Transverse colon (tissue), 4 donors: ENCODE measurements around the gene CDC45. TPM values are rescaled to one million over a fixed set of nuclear protein-coding genes. Genes with fewer than 3 reads are reported as not detected.

Experiments used
- DNase-seq: peaks from one replicate; pipeline ENCODE4 v3.0.0-alpha.2; 2019
- H3K27ac ChIP-seq, 4 donors: fragments of 200-600 bp; sonication (generic); 2 replicates each; pipeline ENCODE4 v1.5.1; 2016 to 2018; ENCODE audit warnings: inconsistent platforms in 4 of 4
- H3K27me3 ChIP-seq: fragments of 200-600 bp; sonication (generic); 2 replicates; pipeline ENCODE4 v1.5.1; 2017; ENCODE audit warnings: inconsistent platforms
- H3K36me3 ChIP-seq, 4 donors: fragments of 200-600 bp; sonication (generic); 2 replicates each; pipeline ENCODE4 v1.5.1; 2017 to 2019; ENCODE audit warnings: inconsistent platforms in 4 of 4
- H3K4me1 ChIP-seq, 4 donors: fragments of 200-600 bp; sonication (generic); 2 replicates each; pipeline ENCODE4 v1.5.1; 2017 to 2020; ENCODE audit warnings: inconsistent platforms in 4 of 4
- H3K4me3 ChIP-seq, 4 donors: fragments of 200-600 bp; sonication (generic); 1 replicate in 1 of 4; 2 replicates in 3 of 4; pipeline versions ENCODE4 v1.5.1 to v1.6.1; 2017 to 2019; ENCODE audit warnings: inconsistent platforms in 4 of 4
- H3K9me3 ChIP-seq, 2 donors: fragments of 200-600 bp; sonication (generic); 2 replicates each; pipeline ENCODE4 v1.5.1; 2017 to 2019; ENCODE audit warnings: inconsistent platforms in 2 of 2
- CTCF ChIP-seq, 5 experiments: fragments of 200-600 bp in 3 of 5; fragments of 450-650 bp in 2 of 5; sonication (generic) in 3 of 5; IDR thresholded peaks; 1 replicate in 2 of 5; 2 replicates in 3 of 5; pipeline ENCODE4 v1.5.1; 2016 to 2017; ENCODE audit warnings: antibody characterized with exemption in 5 of 5, inconsistent platforms in 3 of 5, mild to moderate bottlenecking in 2 of 5, moderate library complexity in 1 of 5
- EP300 ChIP-seq: sonication (generic); formaldehyde crosslinking; IDR thresholded peaks from one replicate; pipeline ENCODE4 v1.6.1; 2017; ENCODE audit warnings: antibody characterized with exemption, low read depth
- POLR2A ChIP-seq: fragments of 450-650 bp; IDR thresholded peaks from one replicate; pipeline ENCODE4 v1.6.1; 2016; ENCODE audit warnings: antibody characterized with exemption, mild to moderate bottlenecking, moderate library complexity
- POLR2AphosphoS5 ChIP-seq, 3 donors: sonication (generic); formaldehyde crosslinking; IDR thresholded peaks; one replicate each; pipeline ENCODE4 v1.6.1; 2016; ENCODE audit warnings: antibody characterized with exemption in 3 of 3
- WGBS, 2 donors: methylation state at CpG; one replicate each; pipeline ENCODE4 v1.1.5; 2018; ENCODE audit warnings: low coverage in 1 of 2; 5-methylcytosine and 5-hydroxymethylcytosine counted together
- in situ Hi-C, 4 donors: fragments of 200-750 bp; cut with MboI; loops; one replicate each; pipeline versions ENCODE4 v1.15.0 to v1.15.1; 2017; ENCODE audit warnings: low sequenced_read_pairs in 3 of 4, low pct_ligation_motif_present in 1 of 4, low pct_unique_long_range_greater_than_20kb in 1 of 4
- intact Hi-C: fragments of 100-400 bp; cut with DNase I; formaldehyde crosslinking; loops from one replicate; pipeline ENCODE4 v1.15.1; 2023; ENCODE audit warnings: low total_unique reads
- total RNA-seq, 4 donors: library from RNA; depleted of rRNA; stranded (reverse); fragments of >200 nt; gene quantifications; one replicate each; pipeline ENCODE4 v1.1.0, GENCODE V29; 2016

CDC45 gene
- total RNA-seq, 4 donors from 2014 or later: 1.1 to 2.0 (median 1.2) TPM; not detected in 1

GRCh38 chr22:19456541-19456940 is 23.2 kb upstream of the CDC45 start:
- TF ChIP-seq CTCF (IDR thresholded peaks at IDR 0.05) (no peak), POLR2AphosphoS5 (IDR thresholded peaks at IDR 0.05) (no peak), EP300 (no peak), POLR2A (no peak)
- no peak for DNase-seq
- H3K27me3 ChIP-seq: no peaks in the 10 kb centered on the region
- no peak overlapping the region for H3K27ac ChIP-seq
- H3K4me1 ChIP-seq: no peaks in the 10 kb centered on the region
- H3K4me3 ChIP-seq: no peak overlapping the region
- intact Hi-C loops: no loop called here
- peaks cover 0 to 43% (median 13%) of the 10 kb centered on the region in 4 donors for H3K36me3 ChIP-seq
- no peaks in the 10 kb centered on the region for H3K9me3 ChIP-seq
- 90 to 96% methylated on average over 4 to 10 of the region's 10 CpGs for WGBS, 2 donors
- in situ Hi-C loops: no loop called here

DNA sequence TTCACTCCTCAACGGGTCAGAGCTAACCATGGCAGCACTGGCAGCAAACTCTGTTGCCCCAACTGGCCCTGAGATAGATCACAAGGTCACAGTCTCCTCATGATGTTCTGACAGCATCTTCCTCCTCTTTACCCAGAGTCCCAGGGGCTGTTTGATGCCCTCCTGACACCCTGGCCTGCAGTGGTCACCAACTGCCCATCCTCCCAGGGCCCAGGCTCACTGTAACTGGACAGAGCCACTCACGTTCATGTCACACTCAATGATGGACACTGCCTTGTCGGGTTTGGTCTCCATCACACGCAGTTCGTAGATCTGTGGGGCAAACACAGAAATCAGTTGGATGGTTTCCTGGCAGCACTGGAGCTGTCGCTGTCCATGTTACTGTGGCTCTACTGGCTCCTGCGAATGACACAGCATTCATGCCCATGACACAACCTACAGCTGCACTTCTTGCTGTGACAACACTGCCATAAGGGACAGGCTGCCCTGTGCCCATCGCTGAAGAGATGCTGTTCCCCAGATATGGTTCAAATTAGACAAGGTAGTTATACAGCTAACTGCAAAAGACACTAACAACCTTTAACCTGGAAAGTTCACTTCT is 21.8 kb upstream of the CDC45 start:
- no peak for DNase-seq
- no peak for TF ChIP-seq CTCF (IDR thresholded peaks at IDR 0.05)
- TF ChIP-seq POLR2A: no peak
- TF ChIP-seq EP300: no peak
- no peak for TF ChIP-seq POLR2AphosphoS5 (IDR thresholded peaks at IDR 0.05)
- no peaks in the 10 kb centered on the region for H3K9me3 ChIP-seq
- WGBS, 2 donors: 70 to 92% methylated on average over 2 to 8 of the region's 8 CpGs
- H3K4me3 ChIP-seq: no peak overlapping the region
- intact Hi-C loops (no loop called here), in situ Hi-C loops (no loop called here)
- H3K4me1 ChIP-seq: no peaks in the 10 kb centered on the region
- peaks cover 0 to 39% (median 18%) of the 10 kb centered on the region in 4 donors for H3K36me3 ChIP-seq
- no peak overlapping the region for H3K27ac ChIP-seq
- H3K27me3 ChIP-seq: no peaks in the 10 kb centered on the region

- intact Hi-C loops (no loop called here), in situ Hi-C loops (loop anchor here in 1 of 4 donors (10.0 kb wide), 1 partner anchor 55 kb away; no protein-coding TSS in a partner anchor)
- no peak overlapping the region for H3K4me3 ChIP-seq
- 61 to 62% methylated on average over 2 of the region's 2 CpGs for WGBS, 2 donors
- DNase-seq: no peak
- TF ChIP-seq POLR2A: no peak
- TF ChIP-seq EP300: no peak
- no peak for TF ChIP-seq CTCF (IDR thresholded peaks at IDR 0.05)
- TF ChIP-seq POLR2AphosphoS5 (IDR thresholded peaks at IDR 0.05): no peak
- no peaks in the 10 kb centered on the region for H3K27me3 ChIP-seq
- no peaks in the 10 kb centered on the region for H3K9me3 ChIP-seq
- no peaks in the 10 kb centered on the region for H3K4me1 ChIP-seq
- peaks cover 0 to 45% (median 14%) of the 10 kb centered on the region in 4 donors for H3K36me3 ChIP-seq
- H3K27ac ChIP-seq: no peak overlapping the region
Measured at GRCh38 chr22:19460036-19460435, 19.7 kb upstream of the CDC45 start.

- 91 to 96% methylated on average over 1 of the region's 1 CpG for WGBS, 2 donors
- no peak overlapping the region for H3K4me3 ChIP-seq
- intact Hi-C loops: no loop called here
- DNase-seq: no peak
- TF ChIP-seq POLR2AphosphoS5 (IDR thresholded peaks at IDR 0.05) (no peak), EP300 (no peak), CTCF (IDR thresholded peaks at IDR 0.05) (no peak), POLR2A (no peak)
- H3K36me3 ChIP-seq: peaks cover 0 to 45% (median 15%) of the 10 kb centered on the region in 4 donors
- H3K4me1 ChIP-seq: no peaks in the 10 kb centered on the region
- H3K27ac ChIP-seq: no peak overlapping the region
- no peaks in the 10 kb centered on the region for H3K27me3 ChIP-seq
- H3K9me3 ChIP-seq: no peaks in the 10 kb centered on the region
- in situ Hi-C loops: loop anchor here in 1 of 4 donors (10.0 kb wide), 1 partner anchor 57 kb away; no protein-coding TSS in a partner anchor
Measured at GRCh38 chr22:19461506-19461905, 18.2 kb upstream of the CDC45 start.
